Measurements from ENCODE around the gene FIGN.

GRCh38 chr2:163630836-163631235 is 105.0 kb downstream of the FIGN start:
- TF ChIP-seq MAFF (IDR thresholded peaks at IDR 0.05; ENCODE audit: low read length), result no peak
- TF ChIP-seq, protein P1, sequence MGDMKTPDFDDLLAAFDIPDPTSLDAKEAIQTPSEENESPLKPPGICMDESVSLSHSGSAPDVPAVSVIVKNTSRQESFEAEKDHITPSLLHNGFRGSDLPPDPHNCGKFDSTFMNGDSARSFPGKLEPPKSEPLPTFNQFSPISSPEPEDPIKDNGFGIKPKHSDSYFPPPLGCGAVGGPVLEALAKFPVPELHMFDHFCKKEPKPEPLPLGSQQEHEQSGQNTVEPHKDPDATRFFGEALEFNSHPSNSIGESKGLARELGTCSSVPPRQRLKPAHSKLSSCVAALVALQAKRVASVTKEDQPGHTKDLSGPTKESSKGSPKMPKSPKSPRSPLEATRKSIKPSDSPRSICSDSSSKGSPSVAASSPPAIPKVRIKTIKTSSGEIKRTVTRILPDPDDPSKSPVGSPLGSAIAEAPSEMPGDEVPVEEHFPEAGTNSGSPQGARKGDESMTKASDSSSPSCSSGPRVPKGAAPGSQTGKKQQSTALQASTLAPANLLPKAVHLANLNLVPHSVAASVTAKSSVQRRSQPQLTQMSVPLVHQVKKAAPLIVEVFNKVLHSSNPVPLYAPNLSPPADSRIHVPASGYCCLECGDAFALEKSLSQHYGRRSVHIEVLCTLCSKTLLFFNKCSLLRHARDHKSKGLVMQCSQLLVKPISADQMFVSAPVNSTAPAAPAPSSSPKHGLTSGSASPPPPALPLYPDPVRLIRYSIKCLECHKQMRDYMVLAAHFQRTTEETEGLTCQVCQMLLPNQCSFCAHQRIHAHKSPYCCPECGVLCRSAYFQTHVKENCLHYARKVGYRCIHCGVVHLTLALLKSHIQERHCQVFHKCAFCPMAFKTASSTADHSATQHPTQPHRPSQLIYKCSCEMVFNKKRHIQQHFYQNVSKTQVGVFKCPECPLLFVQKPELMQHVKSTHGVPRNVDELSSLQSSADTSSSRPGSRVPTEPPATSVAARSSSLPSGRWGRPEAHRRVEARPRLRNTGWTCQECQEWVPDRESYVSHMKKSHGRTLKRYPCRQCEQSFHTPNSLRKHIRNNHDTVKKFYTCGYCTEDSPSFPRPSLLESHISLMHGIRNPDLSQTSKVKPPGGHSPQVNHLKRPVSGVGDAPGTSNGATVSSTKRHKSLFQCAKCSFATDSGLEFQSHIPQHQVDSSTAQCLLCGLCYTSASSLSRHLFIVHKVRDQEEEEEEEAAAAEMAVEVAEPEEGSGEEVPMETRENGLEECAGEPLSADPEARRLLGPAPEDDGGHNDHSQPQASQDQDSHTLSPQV (IDR thresholded peaks at IDR 0.05), result no peak
- TF ChIP-seq, protein P2, sequence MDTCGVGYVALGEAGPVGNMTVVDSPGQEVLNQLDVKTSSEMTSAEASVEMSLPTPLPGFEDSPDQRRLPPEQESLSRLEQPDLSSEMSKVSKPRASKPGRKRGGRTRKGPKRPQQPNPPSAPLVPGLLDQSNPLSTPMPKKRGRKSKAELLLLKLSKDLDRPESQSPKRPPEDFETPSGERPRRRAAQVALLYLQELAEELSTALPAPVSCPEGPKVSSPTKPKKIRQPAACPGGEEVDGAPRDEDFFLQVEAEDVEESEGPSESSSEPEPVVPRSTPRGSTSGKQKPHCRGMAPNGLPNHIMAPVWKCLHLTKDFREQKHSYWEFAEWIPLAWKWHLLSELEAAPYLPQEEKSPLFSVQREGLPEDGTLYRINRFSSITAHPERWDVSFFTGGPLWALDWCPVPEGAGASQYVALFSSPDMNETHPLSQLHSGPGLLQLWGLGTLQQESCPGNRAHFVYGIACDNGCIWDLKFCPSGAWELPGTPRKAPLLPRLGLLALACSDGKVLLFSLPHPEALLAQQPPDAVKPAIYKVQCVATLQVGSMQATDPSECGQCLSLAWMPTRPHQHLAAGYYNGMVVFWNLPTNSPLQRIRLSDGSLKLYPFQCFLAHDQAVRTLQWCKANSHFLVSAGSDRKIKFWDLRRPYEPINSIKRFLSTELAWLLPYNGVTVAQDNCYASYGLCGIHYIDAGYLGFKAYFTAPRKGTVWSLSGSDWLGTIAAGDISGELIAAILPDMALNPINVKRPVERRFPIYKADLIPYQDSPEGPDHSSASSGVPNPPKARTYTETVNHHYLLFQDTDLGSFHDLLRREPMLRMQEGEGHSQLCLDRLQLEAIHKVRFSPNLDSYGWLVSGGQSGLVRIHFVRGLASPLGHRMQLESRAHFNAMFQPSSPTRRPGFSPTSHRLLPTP (IDR thresholded peaks at IDR 0.05; ENCODE audit: borderline replicate concordance, extremely low read depth, insufficient read length), result no peak
- no peak for TF ChIP-seq YBX1 (IDR thresholded peaks at IDR 0.05)

Data from K562 (cell line).